OCI-M1 (cell line): ENCODE results near the gene BPTF.
"Not testable (repeated sequence)": the region's sequence is repeated elsewhere in the genome, so short reads cannot be mapped to it uniquely, and the experiment has no call there.

Experiments
- DNase-seq: peaks from one replicate; lab custom pipeline; 2025; lab: John Stamatoyannopoulos, UW

BPTF gene

DNA sequence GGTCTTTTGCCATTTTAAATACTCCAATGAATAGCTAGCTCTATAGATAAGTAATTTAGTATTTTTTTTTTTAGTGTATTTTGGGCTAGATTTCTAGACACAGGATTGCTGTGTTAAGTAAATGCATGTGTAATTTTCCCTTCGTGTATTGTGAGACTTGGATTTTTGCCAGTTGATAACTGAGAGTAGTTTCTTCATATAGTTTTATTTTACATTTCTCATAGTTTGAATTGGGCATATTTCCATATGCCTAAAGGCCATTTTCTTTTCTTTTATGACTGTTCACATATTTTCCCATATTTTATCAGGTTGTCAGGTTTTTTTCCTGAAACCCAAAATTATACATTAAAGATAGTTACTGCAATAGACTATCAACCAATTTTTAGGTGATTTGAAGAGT lies 59.4 kb downstream of the BPTF start:
- no peak for DNase-seq

- no peak for DNase-seq
These were observed 66.3 kb downstream of the BPTF start for GRCh38 chr17:67891481-67892119.

DNA sequence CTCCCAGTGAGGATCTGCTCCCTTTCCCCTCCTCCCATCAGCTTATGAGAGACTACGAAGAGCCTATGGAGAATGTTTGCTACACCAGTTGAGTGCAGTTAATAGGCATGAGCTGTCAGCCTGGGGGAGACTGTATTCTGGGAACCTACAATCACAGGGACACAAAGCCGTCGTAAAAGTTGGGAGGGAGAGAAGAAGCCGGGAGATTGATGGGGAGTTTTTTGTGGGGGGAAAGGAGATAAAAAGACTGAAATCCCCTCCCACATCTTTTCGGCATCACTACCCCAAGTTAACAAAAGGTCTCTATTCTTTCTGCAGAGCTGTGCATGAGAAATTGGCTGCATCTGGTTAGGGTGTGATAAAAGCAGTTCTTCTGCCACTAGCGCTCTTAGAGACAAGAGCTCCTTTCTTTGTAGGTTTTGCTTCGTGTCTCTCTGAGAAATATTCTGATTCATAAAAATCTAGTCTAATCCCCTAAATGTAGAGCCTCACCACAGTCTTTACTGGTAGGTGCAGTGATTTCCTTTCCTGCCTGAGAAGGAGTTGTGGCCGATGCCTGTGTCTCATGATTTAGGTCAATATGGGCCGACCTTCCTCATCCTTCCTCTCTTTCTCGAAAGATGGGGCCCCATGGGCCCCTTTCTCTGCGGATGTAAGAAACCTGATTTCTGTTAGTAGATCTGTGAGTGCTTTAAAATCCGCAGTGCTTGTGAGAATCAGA lies 77.4 kb downstream of the BPTF start:
- DNase-seq = no peak

GRCh38 chr17:67905298-67905697 lies 80.0 kb downstream of the BPTF start:
- not testable (repeated sequence) for DNase-seq

DNA sequence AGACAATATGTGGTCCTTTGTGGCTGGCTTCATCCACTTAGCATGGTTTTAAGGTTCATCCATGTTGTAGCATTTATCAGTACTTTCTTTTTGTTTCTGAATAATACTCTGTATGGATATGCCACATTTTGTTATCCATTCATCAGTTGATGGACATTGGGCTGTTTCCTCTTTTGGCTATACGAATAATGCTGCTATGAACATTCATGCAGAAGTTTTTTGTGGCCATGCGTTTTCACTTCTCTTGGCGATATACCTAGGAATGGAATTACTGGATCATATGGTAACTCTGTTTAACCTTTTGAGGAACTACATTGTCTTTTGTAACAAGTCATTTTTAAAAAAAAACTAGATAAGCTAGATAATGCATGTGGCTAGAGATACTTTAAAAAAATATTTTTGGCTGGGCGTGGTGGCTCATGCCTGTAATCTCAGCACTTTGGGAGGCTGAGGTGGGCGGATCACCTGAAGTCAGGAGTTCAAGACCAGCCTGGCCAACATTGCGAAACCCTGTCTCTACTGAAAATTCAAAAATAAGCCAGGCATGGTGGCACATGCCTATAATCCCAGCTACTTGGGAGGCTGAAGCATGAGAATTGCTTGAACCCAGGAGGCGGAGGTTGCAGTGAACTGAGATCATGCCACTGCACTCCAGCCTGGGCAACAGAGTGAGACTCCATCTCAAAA lies 85.0 kb downstream of the BPTF start:
- DNase-seq = peak; percentile 4

- DNase-seq = no peak
These were observed 85.9 kb downstream of the BPTF start for GRCh38 chr17:67911059-67911782.

DNA sequence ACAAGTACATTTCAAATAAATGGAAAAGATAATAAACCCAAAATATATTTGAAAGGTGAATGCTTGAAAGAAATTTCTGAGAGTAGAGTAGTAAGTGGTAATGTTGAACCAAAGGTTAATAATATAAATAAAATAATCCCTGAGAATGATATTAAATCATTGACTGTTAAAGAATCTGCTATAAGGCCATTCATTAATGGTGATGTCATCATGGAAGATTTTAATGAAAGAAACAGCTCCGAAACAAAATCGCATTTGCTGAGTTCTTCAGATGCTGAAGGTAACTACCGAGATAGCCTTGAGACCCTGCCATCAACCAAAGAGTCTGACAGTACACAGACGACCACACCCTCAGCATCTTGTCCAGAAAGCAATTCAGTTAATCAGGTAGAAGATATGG lies 86.8 kb downstream of the BPTF start:
- DNase-seq = no peak

DNA sequence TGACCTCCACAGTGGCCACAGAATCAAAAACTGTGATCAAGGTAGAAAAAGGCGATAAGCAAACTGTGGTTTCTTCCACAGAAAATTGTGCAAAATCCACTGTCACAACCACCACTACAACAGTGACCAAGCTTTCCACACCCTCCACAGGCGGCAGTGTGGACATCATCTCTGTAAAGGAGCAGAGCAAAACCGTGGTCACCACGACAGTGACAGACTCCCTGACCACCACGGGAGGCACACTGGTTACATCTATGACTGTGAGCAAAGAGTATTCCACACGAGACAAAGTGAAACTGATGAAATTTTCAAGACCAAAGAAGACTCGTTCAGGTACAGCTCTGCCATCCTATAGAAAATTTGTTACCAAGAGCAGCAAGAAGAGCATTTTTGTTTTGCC lies 87.4 kb downstream of the BPTF start:
- no peak for DNase-seq

GRCh38 chr17:67920212-67920611 lies 94.9 kb downstream of the BPTF start:
- DNase-seq = no peak

GRCh38 chr17:67922503-67922902 lies 97.2 kb downstream of the BPTF start:
- no peak for DNase-seq

DNA sequence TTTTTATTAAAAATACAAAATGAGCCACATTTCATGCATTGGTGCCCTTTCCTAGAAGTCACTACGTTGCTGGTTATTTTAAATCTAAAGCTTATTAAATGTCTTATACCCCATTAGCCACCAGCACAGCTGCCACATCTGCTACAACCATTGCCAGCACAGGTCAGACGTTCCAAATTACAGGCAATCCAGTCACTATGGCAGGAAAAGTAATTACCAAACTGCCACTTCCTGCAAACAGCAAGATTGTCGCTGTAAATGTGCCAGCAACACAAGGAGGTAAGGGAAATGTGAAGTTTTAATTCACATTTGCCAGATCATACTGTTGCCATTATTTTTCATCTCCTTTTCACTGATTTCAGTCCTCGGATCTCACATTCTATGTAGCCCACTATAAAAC lies 103.5 kb downstream of the BPTF start:
- not testable (repeated sequence) for DNase-seq

- no peak for DNase-seq
These were observed 105.9 kb downstream of the BPTF start for GRCh38 chr17:67931227-67931626.

DNA sequence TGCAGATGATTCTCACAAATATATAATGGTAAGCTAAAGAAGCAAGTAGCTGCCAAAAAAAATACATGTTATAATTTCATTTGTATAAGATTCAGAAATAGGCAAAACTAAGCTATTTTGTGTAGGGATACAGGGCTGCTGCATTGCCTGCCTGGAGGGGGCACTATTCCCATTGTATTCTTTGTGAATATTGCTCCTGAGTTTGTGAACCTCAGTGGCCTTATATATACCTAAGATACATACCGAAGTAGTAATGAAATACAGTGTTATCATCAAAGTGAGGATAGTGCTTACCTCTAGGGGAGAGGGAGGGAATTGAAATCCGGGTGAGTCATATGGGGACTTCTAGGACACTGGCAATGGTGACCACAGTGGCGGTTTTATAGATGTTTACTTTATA lies 117.5 kb downstream of the BPTF start:
- DNase-seq = peak; percentile 37

GRCh38 chr17:67944035-67944434 lies 118.7 kb downstream of the BPTF start:
- DNase-seq = no peak

GRCh38 chr17:67946513-67946912 lies 121.2 kb downstream of the BPTF start:
- DNase-seq = no peak

- DNase-seq = no peak
These were observed 122.1 kb downstream of the BPTF start for GRCh38 chr17:67947325-67947813.

GRCh38 chr17:67950945-67951344 lies 125.6 kb downstream of the BPTF start:
- no peak for DNase-seq

- no peak for DNase-seq
These were observed 134.2 kb downstream of the BPTF start for GRCh38 chr17:67959510-67959909.

DNA sequence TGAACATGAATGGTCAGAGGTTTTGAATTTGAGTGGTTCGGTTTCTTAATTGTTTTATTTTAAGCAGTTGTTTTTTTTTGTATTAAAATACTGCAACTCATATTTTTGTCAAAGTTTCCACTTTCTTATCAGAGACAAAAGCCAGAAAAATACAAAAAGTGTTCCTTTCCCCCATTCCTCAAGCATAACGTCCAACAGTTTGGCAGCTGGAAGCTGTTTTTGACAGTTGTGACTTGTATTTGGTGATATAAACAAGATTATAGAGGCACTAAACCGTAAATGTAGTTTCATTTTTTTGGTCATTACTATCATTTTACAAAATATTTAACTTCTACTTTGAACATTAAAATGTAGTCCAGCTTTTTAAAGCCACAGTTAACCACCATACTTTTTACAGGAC lies 135.0 kb downstream of the BPTF start:
- DNase-seq = not testable (repeated sequence)

DNA sequence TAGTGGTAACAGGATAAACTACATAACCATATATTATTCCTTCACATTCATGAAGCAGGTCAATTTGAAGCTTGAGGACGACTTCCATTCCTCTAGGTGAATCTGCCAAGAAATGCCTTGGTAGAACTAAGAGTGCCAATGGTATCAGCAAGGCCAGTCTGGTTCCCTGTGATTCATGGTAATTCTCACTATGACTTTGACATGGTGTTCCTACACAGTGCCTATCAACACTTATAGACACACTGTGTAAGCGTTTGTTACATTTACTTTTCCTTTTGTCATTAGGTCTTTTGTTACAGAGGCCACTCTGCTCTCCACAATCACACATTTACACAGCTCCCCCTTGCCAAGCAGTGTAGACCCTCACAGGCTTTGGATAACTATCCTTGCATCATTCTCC lies 136.9 kb downstream of the BPTF start:
- not testable (repeated sequence) for DNase-seq

- peak; percentile 86 for DNase-seq
These were observed 137.9 kb downstream of the BPTF start for GRCh38 chr17:67963145-67963572.

GRCh38 chr17:67970783-67971182 lies 145.5 kb downstream of the BPTF start:
- no peak for DNase-seq
